ENCODE results near the gene CNNM3.

CNNM3 gene

DNA sequence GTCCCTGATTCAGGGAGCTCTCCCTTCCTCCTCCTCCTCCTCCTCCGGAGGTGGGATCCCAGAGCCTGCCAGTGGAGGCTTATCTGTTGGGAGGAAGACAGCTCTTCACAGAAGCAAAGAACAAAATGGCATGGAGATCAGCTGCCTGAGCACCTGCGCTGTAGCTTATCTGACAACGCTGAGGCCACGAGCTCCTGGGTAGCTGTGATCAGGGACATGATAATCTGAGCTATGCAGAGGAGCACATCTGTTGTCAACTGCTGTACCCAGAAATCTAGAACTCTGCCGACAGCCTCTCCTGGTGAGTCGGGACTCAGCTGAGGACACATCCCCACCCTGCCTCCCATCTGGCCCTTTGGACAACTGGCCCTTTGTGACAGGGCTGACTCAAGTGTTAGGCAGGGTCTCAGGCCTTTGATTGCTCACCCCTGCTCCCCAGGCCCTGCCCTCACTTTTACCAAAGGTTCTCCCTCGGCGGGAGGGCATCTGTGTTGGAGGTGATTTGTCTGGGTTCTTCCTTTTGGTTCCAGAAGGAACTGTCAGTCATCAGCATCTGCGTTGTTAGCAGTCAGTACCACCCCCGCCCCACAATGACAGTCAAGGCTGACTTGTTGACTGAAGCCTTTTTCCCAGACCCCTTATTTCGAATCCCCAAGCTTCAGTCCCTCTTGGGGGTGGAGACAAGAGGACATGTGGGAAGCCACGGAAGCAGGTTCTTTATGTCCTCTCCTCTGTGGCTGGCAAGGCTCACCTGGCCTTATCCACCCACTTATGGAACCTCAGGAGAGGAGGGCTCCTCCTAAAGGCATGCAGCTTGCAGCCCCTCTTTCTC lies 5.9 kb upstream of the CNNM3 start:
- Histone ChIP-seq H3K9me2 (replicated peaks; ENCODE audit: insufficient read depth, low read length) (no peaks in the 10 kb centered on the region), H4K20me1 (ENCODE audit: low read depth, low read length) (no peaks in the 10 kb centered on the region), H3K79me2 (ENCODE audit: insufficient read depth, low read length) (no peaks in the 10 kb centered on the region), H3K9me3 (ENCODE audit: insufficient read depth, low read length) (no peaks in the 10 kb centered on the region), H3F3A (ENCODE audit: insufficient read depth) (peaks cover 5% of the 10 kb centered on the region; the same call in 1 of the 2 replicates), H3K27me3 (ENCODE audit: low read length) (no peaks in the 10 kb centered on the region), H3K4me2 (ENCODE audit: low read depth, low read length, poor library complexity, severe bottlenecking) (no peak overlapping the region), H3K27ac (ENCODE audit: low read depth, low read length) (no peak overlapping the region), H2AFZ (ENCODE audit: low read depth, low read length, severe bottlenecking) (no peak overlapping the region), H3K4me3 (ENCODE audit: insufficient read depth, low read length, poor library complexity, severe bottlenecking) (no peak overlapping the region), H3K36me3 (ENCODE audit: low read length) (no peaks in the 10 kb centered on the region), H3K9ac (ENCODE audit: low read length) (no peak overlapping the region)
- TF ChIP-seq EZH2phosphoT487 (conservative IDR thresholded peaks at IDR 0.05; ENCODE audit: low read length), result no peak
- TF ChIP-seq, protein P1, sequence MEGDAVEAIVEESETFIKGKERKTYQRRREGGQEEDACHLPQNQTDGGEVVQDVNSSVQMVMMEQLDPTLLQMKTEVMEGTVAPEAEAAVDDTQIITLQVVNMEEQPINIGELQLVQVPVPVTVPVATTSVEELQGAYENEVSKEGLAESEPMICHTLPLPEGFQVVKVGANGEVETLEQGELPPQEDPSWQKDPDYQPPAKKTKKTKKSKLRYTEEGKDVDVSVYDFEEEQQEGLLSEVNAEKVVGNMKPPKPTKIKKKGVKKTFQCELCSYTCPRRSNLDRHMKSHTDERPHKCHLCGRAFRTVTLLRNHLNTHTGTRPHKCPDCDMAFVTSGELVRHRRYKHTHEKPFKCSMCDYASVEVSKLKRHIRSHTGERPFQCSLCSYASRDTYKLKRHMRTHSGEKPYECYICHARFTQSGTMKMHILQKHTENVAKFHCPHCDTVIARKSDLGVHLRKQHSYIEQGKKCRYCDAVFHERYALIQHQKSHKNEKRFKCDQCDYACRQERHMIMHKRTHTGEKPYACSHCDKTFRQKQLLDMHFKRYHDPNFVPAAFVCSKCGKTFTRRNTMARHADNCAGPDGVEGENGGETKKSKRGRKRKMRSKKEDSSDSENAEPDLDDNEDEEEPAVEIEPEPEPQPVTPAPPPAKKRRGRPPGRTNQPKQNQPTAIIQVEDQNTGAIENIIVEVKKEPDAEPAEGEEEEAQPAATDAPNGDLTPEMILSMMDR (IDR thresholded peaks at IDR 0.05; ENCODE audit: insufficient read depth, low read length, poor library complexity, severe bottlenecking), result no peak

DNA sequence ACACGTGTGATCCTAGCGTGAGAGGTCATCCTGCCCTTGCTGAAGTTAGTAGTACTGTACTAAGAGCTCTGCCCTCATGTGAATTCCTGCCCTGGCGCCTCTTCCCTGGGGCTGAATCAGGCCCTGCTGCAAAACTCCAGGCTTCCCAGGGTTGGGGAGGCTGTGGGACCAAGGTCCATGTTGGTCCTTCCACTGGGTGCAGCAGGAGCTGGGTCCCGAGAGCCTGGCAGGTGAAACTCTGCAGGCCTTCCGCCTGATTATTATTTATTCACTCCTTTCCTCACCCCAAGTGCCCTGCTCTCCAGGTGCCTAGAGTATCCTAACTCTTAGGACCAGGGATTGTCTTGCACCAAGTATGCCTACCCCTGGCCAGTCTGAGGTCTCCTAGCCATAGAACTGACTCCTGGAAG lies 5.3 kb upstream of the CNNM3 start:
- H3F3A ChIP-seq (ENCODE audit: insufficient read depth), result peaks cover 5% of the 10 kb centered on the region; the same call in 1 of the 2 replicates
- no peak overlapping the region for H3K27ac ChIP-seq (ENCODE audit: low read depth, low read length)
- no peaks in the 10 kb centered on the region for H3K9me2 ChIP-seq (replicated peaks; ENCODE audit: insufficient read depth, low read length)
- no peak overlapping the region for H3K9ac ChIP-seq (ENCODE audit: low read length)
- no peaks in the 10 kb centered on the region for H3K79me2 ChIP-seq (ENCODE audit: insufficient read depth, low read length)
- no peak overlapping the region for H3K4me3 ChIP-seq (ENCODE audit: insufficient read depth, low read length, poor library complexity, severe bottlenecking)
- no peaks in the 10 kb centered on the region for H3K9me3 ChIP-seq (ENCODE audit: insufficient read depth, low read length)
- H3K27me3 ChIP-seq (ENCODE audit: low read length), result no peaks in the 10 kb centered on the region
- no peaks in the 10 kb centered on the region for H3K36me3 ChIP-seq (ENCODE audit: low read length)
- H3K4me2 ChIP-seq (ENCODE audit: low read depth, low read length, poor library complexity, severe bottlenecking), result no peak overlapping the region
- TF ChIP-seq, protein P1 (IDR thresholded peaks at IDR 0.05; ENCODE audit: insufficient read depth, low read length, poor library complexity, severe bottlenecking), result no peak
- no peak for TF ChIP-seq EZH2phosphoT487 (conservative IDR thresholded peaks at IDR 0.05; ENCODE audit: low read length)
- H4K20me1 ChIP-seq (ENCODE audit: low read depth, low read length), result no peaks in the 10 kb centered on the region
- no peak overlapping the region for H2AFZ ChIP-seq (ENCODE audit: low read depth, low read length, severe bottlenecking)

DNA sequence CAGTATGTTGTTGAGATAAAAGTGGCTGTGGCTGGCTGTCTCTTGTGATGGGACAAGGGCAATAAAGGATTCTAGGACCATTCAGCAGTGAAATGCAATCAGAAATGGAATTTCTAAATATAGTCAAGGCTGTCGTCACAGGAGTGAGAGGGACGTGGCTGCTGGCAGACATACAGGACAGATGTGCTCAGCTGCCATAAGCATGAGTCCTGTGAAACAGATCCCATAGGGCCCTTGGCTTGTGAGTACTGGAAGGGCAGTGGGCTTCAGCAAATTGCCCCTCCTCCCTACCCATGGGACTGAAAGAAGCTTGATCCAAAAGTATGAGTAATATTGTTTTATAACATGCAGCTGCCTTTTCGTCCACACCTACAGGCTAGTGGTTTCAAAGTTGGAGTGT lies 4.2 kb upstream of the CNNM3 start:
- H2AFZ ChIP-seq (ENCODE audit: low read depth, low read length, severe bottlenecking), result no peak overlapping the region
- H3F3A ChIP-seq (ENCODE audit: insufficient read depth), result no peaks in the 10 kb centered on the region; the same call in 1 of the 2 replicates
- TF ChIP-seq EZH2phosphoT487 (conservative IDR thresholded peaks at IDR 0.05; ENCODE audit: low read length), result no peak
- TF ChIP-seq, protein P1 (IDR thresholded peaks at IDR 0.05; ENCODE audit: insufficient read depth, low read length, poor library complexity, severe bottlenecking), result no peak
- H3K27ac ChIP-seq (ENCODE audit: low read depth, low read length), result no peak overlapping the region
- no peak overlapping the region for H3K4me3 ChIP-seq (ENCODE audit: insufficient read depth, low read length, poor library complexity, severe bottlenecking)
- no peak overlapping the region for H3K4me2 ChIP-seq (ENCODE audit: low read depth, low read length, poor library complexity, severe bottlenecking)
- H3K9ac ChIP-seq (ENCODE audit: low read length), result no peak overlapping the region
- no peaks in the 10 kb centered on the region for H3K9me3 ChIP-seq (ENCODE audit: insufficient read depth, low read length)
- H3K9me2 ChIP-seq (replicated peaks; ENCODE audit: insufficient read depth, low read length), result no peaks in the 10 kb centered on the region
- no peaks in the 10 kb centered on the region for H3K79me2 ChIP-seq (ENCODE audit: insufficient read depth, low read length)
- H3K36me3 ChIP-seq (ENCODE audit: low read length), result no peaks in the 10 kb centered on the region
- H4K20me1 ChIP-seq (ENCODE audit: low read depth, low read length), result no peaks in the 10 kb centered on the region
- no peaks in the 10 kb centered on the region for H3K27me3 ChIP-seq (ENCODE audit: low read length)
